ENCODE data around the gene SRSF6. TPM values are rescaled to one million over a fixed set of nuclear protein-coding genes. Genes with fewer than 3 reads are reported as not detected.

The SRSF6 gene
- total RNA-seq, 1 experiment from 2014 or later: 77.3 TPM

- ATAC-seq (peak; percentile 45; the same call in 1 of the 2 replicates), DNase-seq (peak; percentile 36)
- Histone ChIP-seq H2AFZ (ENCODE audit: low read length) (no peak overlapping the region), H3F3A (ENCODE audit: low read length, unreplicated experiment) (no peaks in the 10 kb centered on the region), H3K79me2 (ENCODE audit: low read length) (no peaks in the 10 kb centered on the region), H3K4me2 (ENCODE audit: low read length) (no peak overlapping the region), H3K4me3 (ENCODE audit: low read length) (no peak overlapping the region), H3K9ac (ENCODE audit: low read length) (no peak overlapping the region), H3K27ac (ENCODE audit: low read length) (no peak overlapping the region), H3K9me3 (ENCODE audit: low read length) (no peaks in the 10 kb centered on the region), H4K20me1 (ENCODE audit: low read length) (no peaks in the 10 kb centered on the region), H3K27me3 (ENCODE audit: low read length) (peaks cover 38% of the 10 kb centered on the region), H3K4me1 (ENCODE audit: insufficient read depth, low read length) (no peaks in the 10 kb centered on the region), H3K36me3 (ENCODE audit: low read depth, low read length) (no peaks in the 10 kb centered on the region), H3K9me2 (replicated peaks; ENCODE audit: low read length) (no peaks in the 10 kb centered on the region)
- ChIA-PET CTCF (no interaction called here), POLR2A (ENCODE audit: unreplicated experiment) (no interaction called here)
- BruUV-seq (replicated peaks): no TSS peak
- TF ChIP-seq CTCF (conservative IDR thresholded peaks at IDR 0.05; ENCODE audit: low read depth, low read length) (peak; percentile 42), EZH2phosphoT487 (IDR thresholded peaks at IDR 0.05; ENCODE audit: borderline replicate concordance, low read length) (no peak)
- intact Hi-C loops (cut with micrococcal nuclease): no loop called here
Observed at GRCh38 chr20:43432498-43432897, 25.2 kb upstream of the SRSF6 start.

- TF ChIP-seq EZH2 (IDR thresholded peaks at IDR 0.05; ENCODE audit: low read length, unreplicated experiment) (no peak), CTCF (conservative IDR thresholded peaks at IDR 0.05; ENCODE audit: low read depth, low read length) (no peak), EZH2phosphoT487 (IDR thresholded peaks at IDR 0.05; ENCODE audit: borderline replicate concordance, low read length) (no peak)
- Histone ChIP-seq H3K4me2 (ENCODE audit: low read length) (no peak overlapping the region), H4K20me1 (ENCODE audit: low read length) (no peaks in the 10 kb centered on the region), H3K9me2 (replicated peaks; ENCODE audit: low read length) (no peaks in the 10 kb centered on the region), H3K27ac (ENCODE audit: low read length) (no peak overlapping the region), H3K27me3 (ENCODE audit: low read length) (peaks cover 42% of the 10 kb centered on the region), H2AFZ (ENCODE audit: low read length) (no peak overlapping the region), H3K9me3 (ENCODE audit: low read length) (no peaks in the 10 kb centered on the region), H3K36me3 (ENCODE audit: low read depth, low read length) (no peaks in the 10 kb centered on the region), H3K9ac (ENCODE audit: low read length) (no peak overlapping the region), H3K4me1 (ENCODE audit: insufficient read depth, low read length) (no peaks in the 10 kb centered on the region), H3K79me2 (ENCODE audit: low read length) (no peaks in the 10 kb centered on the region), H3K4me3 (ENCODE audit: low read length) (no peak overlapping the region), H3F3A (ENCODE audit: low read length, unreplicated experiment) (no peaks in the 10 kb centered on the region)
- ChIA-PET CTCF (no interaction called here), POLR2A (ENCODE audit: unreplicated experiment) (no interaction called here)
- intact Hi-C loops (cut with micrococcal nuclease): no loop called here
- ATAC-seq (no peak), DNase-seq (no peak)
- no TSS peak for BruUV-seq (replicated peaks)
Observed at GRCh38 chr20:43433250-43433854, 24.3 kb upstream of the SRSF6 start.

- no peak for ATAC-seq
Observed at GRCh38 chr20:43434565-43434964, 23.1 kb upstream of the SRSF6 start.

More at GRCh38 chr20:43434565-43434964, 23.1 kb upstream of the SRSF6 start:
- no peak overlapping the region for H3K27ac ChIP-seq (ENCODE audit: low read length)
- no peak for DNase-seq
- H4K20me1 ChIP-seq (ENCODE audit: low read length): no peaks in the 10 kb centered on the region
- CTCF ChIA-PET: no interaction called here
- H3K4me1 ChIP-seq (ENCODE audit: insufficient read depth, low read length): no peaks in the 10 kb centered on the region
- no peak overlapping the region for H3K4me3 ChIP-seq (ENCODE audit: low read length)
- TF ChIP-seq CTCF (conservative IDR thresholded peaks at IDR 0.05; ENCODE audit: low read depth, low read length): no peak
- TF ChIP-seq EZH2 (IDR thresholded peaks at IDR 0.05; ENCODE audit: low read length, unreplicated experiment): no peak
- TF ChIP-seq EZH2phosphoT487 (IDR thresholded peaks at IDR 0.05; ENCODE audit: borderline replicate concordance, low read length): no peak
- H3K27me3 ChIP-seq (ENCODE audit: low read length): peaks cover 39% of the 10 kb centered on the region
- POLR2A ChIA-PET (ENCODE audit: unreplicated experiment): no interaction called here
- intact Hi-C loops (cut with micrococcal nuclease): no loop called here
- BruUV-seq (replicated peaks): no TSS peak
- no peaks in the 10 kb centered on the region for H3K79me2 ChIP-seq (ENCODE audit: low read length)
- H3K9me3 ChIP-seq (ENCODE audit: low read length): no peaks in the 10 kb centered on the region
- no peak overlapping the region for H2AFZ ChIP-seq (ENCODE audit: low read length)
- no peak overlapping the region for H3K9ac ChIP-seq (ENCODE audit: low read length)
- H3K9me2 ChIP-seq (replicated peaks; ENCODE audit: low read length): no peaks in the 10 kb centered on the region
- no peaks in the 10 kb centered on the region for H3K36me3 ChIP-seq (ENCODE audit: low read depth, low read length)
- no peak overlapping the region for H3K4me2 ChIP-seq (ENCODE audit: low read length)
- H3F3A ChIP-seq (ENCODE audit: low read length, unreplicated experiment): no peaks in the 10 kb centered on the region
